K562 (cell line): ENCODE results near the gene ZCCHC24. TPM values are rescaled to one million over a fixed set of nuclear protein-coding genes. Genes with fewer than 3 reads are reported as not detected.

Source experiments
- CCAR2 ChIP-seq: fragments of 200-400 bp; formaldehyde crosslinking; IDR thresholded peaks from 2 replicates; pipeline ENCODE4 v1.6.1; 2017; ENCODE audit warnings: mild to moderate bottlenecking, low read depth, low read length
- CTBP1 ChIP-seq: fragments of 450-650 bp; IDR thresholded peaks from 2 replicates; pipeline ENCODE4 v1.6.1; 2016; ENCODE audit warnings: borderline replicate concordance
- EGR1 ChIP-seq: fragments of 450-650 bp; conservative IDR thresholded peaks from 2 replicates; pipeline ENCODE4 v1.6.1; 2017; ENCODE audit warnings: mild to moderate bottlenecking
- EZH2 ChIP-seq: IDR thresholded peaks from 2 replicates; pipeline ENCODE4 v1.6.1; 2012; ENCODE audit warnings: low read depth, mild to moderate bottlenecking, inconsistent platforms, low read length, borderline replicate concordance
- FOS ChIP-seq: IDR thresholded peaks from 3 replicates; pipeline ENCODE4 v1.6.1; 2011; ENCODE audit not compliant: insufficient read length; ENCODE audit errors: extremely low read depth
- FOXK2 ChIP-seq, 2 experiments: fragments of 450-650 bp; IDR thresholded peaks in 1 of 2; conservative IDR thresholded peaks in 1 of 2; 2 replicates each; pipeline ENCODE4 v1.6.1; 2016; ENCODE audit warnings: low read depth in 2 of 2, mild to moderate bottlenecking in 1 of 2
- HNRNPH1 ChIP-seq: fragments of 200-400 bp; formaldehyde crosslinking; optimal IDR thresholded peaks from 2 replicates; pipeline ENCODE3; 2017; ENCODE audit warnings: low read depth, mild to moderate bottlenecking, low read length, moderate library complexity
- HNRNPL ChIP-seq: fragments of 200-400 bp; formaldehyde crosslinking; IDR thresholded peaks from 2 replicates; pipeline ENCODE4 v1.6.1; 2017; ENCODE audit warnings: low read depth, mild to moderate bottlenecking, low read length
- JUNB ChIP-seq: fragments of 450-650 bp; formaldehyde crosslinking; conservative IDR thresholded peaks from 2 replicates; pipeline ENCODE4 v1.4.0; 2020; ENCODE audit warnings: mild to moderate bottlenecking
- KAT2B ChIP-seq: IDR thresholded peaks from one replicate; pipeline ENCODE4 v1.6.1; 2012; ENCODE audit warnings: low read depth, mild to moderate bottlenecking, control low read depth, inconsistent platforms, low read length, moderate library complexity
- KDM2B ChIP-seq: fragments of 250-450 bp; sonication (Bioruptor Pico); IDR thresholded peaks from 2 replicates; pipeline ENCODE4 v1.8.0; 2021; ENCODE audit warnings: mild to moderate bottlenecking, moderate library complexity
- POLR2B ChIP-seq: fragments of 450-650 bp; IDR thresholded peaks from 2 replicates; pipeline ENCODE4 v1.6.1; 2018; ENCODE audit warnings: low read depth; ENCODE audit not compliant: partially characterized antibody
- POLR2G ChIP-seq: fragments of 200-400 bp; formaldehyde crosslinking; IDR thresholded peaks from 2 replicates; pipeline ENCODE4 v1.6.1; 2017; ENCODE audit warnings: low read depth, mild to moderate bottlenecking, antibody characterized with exemption, low read length, moderate library complexity
- SAFB2 ChIP-seq: fragments of 200-400 bp; formaldehyde crosslinking; IDR thresholded peaks from 2 replicates; pipeline ENCODE4 v1.6.1; 2018; ENCODE audit warnings: borderline replicate concordance, low read length, low read depth, moderate library complexity; ENCODE audit not compliant: severe bottlenecking
- SMARCA4 ChIP-seq: fragments of 450-650 bp; IDR thresholded peaks from 2 replicates; pipeline ENCODE4 v1.6.1; 2016
- TEAD4 ChIP-seq, 2 experiments: sonication (generic) in 1 of 2; formaldehyde crosslinking in 1 of 2; IDR thresholded peaks; 2 replicates each; pipeline versions ENCODE4 v1.6.1 to v1.8.0; 2012 to 2022; ENCODE audit warnings: borderline replicate concordance in 1 of 2, inconsistent platforms in 1 of 2, low read length in 1 of 2, mild to moderate bottlenecking in 1 of 2, missing genetic modification reagents in 1 of 2
- THRAP3 ChIP-seq: fragments of 450-650 bp; IDR thresholded peaks from 2 replicates; pipeline ENCODE4 v1.6.1; 2016; ENCODE audit warnings: mild to moderate bottlenecking, inconsistent platforms, borderline replicate concordance
- XRCC4 ChIP-seq: IDR thresholded peaks from one replicate; pipeline ENCODE4 v1.6.1; 2011; ENCODE audit not compliant: insufficient read depth, insufficient read length; ENCODE audit errors: extremely low read depth
- XRCC5 ChIP-seq: fragments of 200-400 bp; formaldehyde crosslinking; IDR thresholded peaks from 2 replicates; pipeline ENCODE4 v1.6.1; 2017; ENCODE audit warnings: low read depth, mild to moderate bottlenecking, low read length
- ZFPM2 ChIP-seq: fragments of 250-450 bp; sonication (Bioruptor Pico); IDR thresholded peaks from 2 replicates; pipeline ENCODE4 v1.5.1; 2022; ENCODE audit warnings: mild to moderate bottlenecking
- ZNF184 ChIP-seq: sonication (generic); formaldehyde crosslinking; IDR thresholded peaks from 2 replicates; pipeline ENCODE4 v1.5.0; 2020; ENCODE audit warnings: missing genetic modification reagents
- ZNF224 ChIP-seq: sonication (generic); formaldehyde crosslinking; IDR thresholded peaks from 2 replicates; pipeline ENCODE4 v1.8.0; 2022; ENCODE audit warnings: mild to moderate bottlenecking, missing genetic modification reagents
- ZNF316 ChIP-seq: fragments of 450-650 bp; IDR thresholded peaks from 2 replicates; pipeline ENCODE4 v1.6.1; 2016
- ZNF408 ChIP-seq: fragments of 250-450 bp; sonication (Bioruptor Pico); IDR thresholded peaks from 2 replicates; pipeline ENCODE4 v1.4.0; 2020; ENCODE audit warnings: low read depth, mild to moderate bottlenecking, moderate library complexity
- ZNF75A ChIP-seq: fragments of 450-650 bp; formaldehyde crosslinking; IDR thresholded peaks from 2 replicates; pipeline ENCODE4 v1.4.0; 2020; ENCODE audit warnings: mild to moderate bottlenecking
- polyA plus RNA-seq, 8 experiments: library from polyadenylated mRNA; depleted of rRNA in 4 of 8; stranded (reverse) in 5 of 8; unstranded in 3 of 8; fragments of >200 nt; fragmentation: Nextera tagmentation in 2 of 8; fragmentation: Illumina TruSeq in 1 of 8; extraction: Ambion mirVana in 2 of 8; extraction: Trizol in 1 of 8; gene quantifications; 2 replicates each; pipeline versions ENCODE4 v1.2.1 to v1.2.3, GENCODE V29; 2011 to 2014; ENCODE audit warnings: inconsistent platforms in 1 of 8, missing spikeins in 1 of 8
- total RNA-seq, 7 experiments: library from RNA; depleted of rRNA in 6 of 7; stranded (reverse); fragments of >200 nt in 6 of 7; fragmentation: Illumina TruSeq in 2 of 7; extraction: Trizol in 2 of 7; gene quantifications; 2 replicates each; pipeline versions ENCODE4 v1.2.1 to v1.2.3, GENCODE V29; 2011 to 2021; ENCODE audit warnings: low replicate concordance in 1 of 7
- TF ChIP-seq, protein P1 (sequence below): fragments of 450-650 bp; formaldehyde crosslinking; conservative IDR thresholded peaks from 2 replicates; pipeline ENCODE4 v1.4.0; 2022; ENCODE audit warnings: mild to moderate bottlenecking, missing genetic modification characterization
- TF ChIP-seq, protein P2 (sequence below): fragments of 250-450 bp; sonication (Bioruptor Pico); IDR thresholded peaks from 2 replicates; pipeline ENCODE4 v1.4.0; 2020; ENCODE audit warnings: mild to moderate bottlenecking, moderate library complexity, borderline replicate concordance

Gene ZCCHC24
- total and polyA plus RNA-seq, 9 of the 15 experiments (the other 6 are each of a cell fraction or from before 2014, with no cell fraction given), result 0.84 to 11.0 (median 4.6) TPM

DNA sequence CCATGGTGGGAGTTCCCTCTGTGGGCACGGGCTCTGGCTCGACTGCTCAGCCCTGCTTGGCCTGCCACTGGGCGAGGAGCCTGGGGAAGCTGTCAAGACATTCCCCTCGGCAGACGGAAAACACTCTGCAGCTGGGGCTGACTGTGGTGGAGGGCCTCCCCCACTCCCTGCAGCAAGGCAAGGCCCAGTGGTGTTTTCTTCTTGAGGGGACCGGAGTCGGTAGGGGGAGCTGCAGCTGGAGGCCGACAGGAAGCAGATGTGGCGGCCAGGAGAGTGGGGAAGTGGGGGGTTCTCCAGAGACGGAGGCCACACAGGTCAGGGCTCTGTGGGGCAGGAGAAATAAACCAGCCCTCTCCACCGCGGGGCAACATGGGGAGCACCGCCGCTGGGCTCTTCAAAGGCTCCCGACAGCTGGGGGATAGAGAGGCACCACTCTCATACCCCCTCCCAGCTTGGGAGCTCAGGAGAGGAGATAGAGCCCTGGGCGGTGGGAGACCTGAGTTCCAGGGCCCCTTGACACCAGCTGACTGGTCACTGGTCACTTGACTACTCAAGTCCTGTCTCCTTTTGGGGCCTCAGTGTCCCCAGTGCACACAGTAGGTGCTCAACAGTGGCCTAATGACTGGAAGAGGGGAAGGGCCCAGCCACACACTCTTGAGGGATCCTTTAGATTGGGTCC lies 54.7 kb downstream of the ZCCHC24 start (continued):
- TF ChIP-seq, protein P1, sequence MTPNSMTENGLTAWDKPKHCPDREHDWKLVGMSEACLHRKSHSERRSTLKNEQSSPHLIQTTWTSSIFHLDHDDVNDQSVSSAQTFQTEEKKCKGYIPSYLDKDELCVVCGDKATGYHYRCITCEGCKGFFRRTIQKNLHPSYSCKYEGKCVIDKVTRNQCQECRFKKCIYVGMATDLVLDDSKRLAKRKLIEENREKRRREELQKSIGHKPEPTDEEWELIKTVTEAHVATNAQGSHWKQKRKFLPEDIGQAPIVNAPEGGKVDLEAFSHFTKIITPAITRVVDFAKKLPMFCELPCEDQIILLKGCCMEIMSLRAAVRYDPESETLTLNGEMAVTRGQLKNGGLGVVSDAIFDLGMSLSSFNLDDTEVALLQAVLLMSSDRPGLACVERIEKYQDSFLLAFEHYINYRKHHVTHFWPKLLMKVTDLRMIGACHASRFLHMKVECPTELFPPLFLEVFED (CRISPR knock-in tag), result no peak
- TF ChIP-seq ZNF408, result no peak
- TF ChIP-seq HNRNPL, result no peak
- TF ChIP-seq FOXK2 (conservative IDR thresholded peaks at IDR 0.05 in 1 of 2, IDR thresholded peaks at IDR 0.05 in 1 of 2; ENCODE audit: low read depth in 2 of 2), result peak; percentile 81 to 84; a peak in 3 of 4 replicates
- no peak for TF ChIP-seq ZFPM2 (CRISPR knock-in tag)
- no peak for TF ChIP-seq KAT2B
- no peak for TF ChIP-seq JUNB (CRISPR knock-in tag)
- TF ChIP-seq XRCC5, result 0 out of 2 replicates have a peak, but pooled peaks have one; percentile 29
- no peak for TF ChIP-seq FOS
- TF ChIP-seq CCAR2, result no peak
- TF ChIP-seq, protein P2, sequence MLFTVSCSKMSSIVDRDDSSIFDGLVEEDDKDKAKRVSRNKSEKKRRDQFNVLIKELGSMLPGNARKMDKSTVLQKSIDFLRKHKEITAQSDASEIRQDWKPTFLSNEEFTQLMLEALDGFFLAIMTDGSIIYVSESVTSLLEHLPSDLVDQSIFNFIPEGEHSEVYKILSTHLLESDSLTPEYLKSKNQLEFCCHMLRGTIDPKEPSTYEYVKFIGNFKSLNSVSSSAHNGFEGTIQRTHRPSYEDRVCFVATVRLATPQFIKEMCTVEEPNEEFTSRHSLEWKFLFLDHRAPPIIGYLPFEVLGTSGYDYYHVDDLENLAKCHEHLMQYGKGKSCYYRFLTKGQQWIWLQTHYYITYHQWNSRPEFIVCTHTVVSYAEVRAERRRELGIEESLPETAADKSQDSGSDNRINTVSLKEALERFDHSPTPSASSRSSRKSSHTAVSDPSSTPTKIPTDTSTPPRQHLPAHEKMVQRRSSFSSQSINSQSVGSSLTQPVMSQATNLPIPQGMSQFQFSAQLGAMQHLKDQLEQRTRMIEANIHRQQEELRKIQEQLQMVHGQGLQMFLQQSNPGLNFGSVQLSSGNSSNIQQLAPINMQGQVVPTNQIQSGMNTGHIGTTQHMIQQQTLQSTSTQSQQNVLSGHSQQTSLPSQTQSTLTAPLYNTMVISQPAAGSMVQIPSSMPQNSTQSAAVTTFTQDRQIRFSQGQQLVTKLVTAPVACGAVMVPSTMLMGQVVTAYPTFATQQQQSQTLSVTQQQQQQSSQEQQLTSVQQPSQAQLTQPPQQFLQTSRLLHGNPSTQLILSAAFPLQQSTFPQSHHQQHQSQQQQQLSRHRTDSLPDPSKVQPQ, result no peak
- no peak for TF ChIP-seq ZNF224
- TF ChIP-seq ZNF316, result no peak
- TF ChIP-seq EZH2, result no peak
- no peak for TF ChIP-seq ZNF184 (CRISPR knock-in tag)
- TF ChIP-seq POLR2B, result no peak
- TF ChIP-seq SAFB2, result no peak
- TF ChIP-seq XRCC4, result no peak
- no peak for TF ChIP-seq KDM2B
- TF ChIP-seq HNRNPH1, result no peak
- TF ChIP-seq EGR1, result 0 out of 2 replicates have a peak, but pooled peaks have one; percentile 12
- no peak for TF ChIP-seq ZNF75A (CRISPR knock-in tag)
- TF ChIP-seq TEAD4 (IDR thresholded peaks at IDR 0.05; ENCODE audit: low read length), result no peak
- TF ChIP-seq TEAD4 (CRISPR knock-in tag; IDR thresholded peaks at IDR 0.05; ENCODE audit: borderline replicate concordance), result no peak
- TF ChIP-seq THRAP3, result no peak
- TF ChIP-seq SMARCA4, result no peak; the same call in 1 of the 2 replicates
- no peak for TF ChIP-seq CTBP1
- peak; percentile 81 for TF ChIP-seq POLR2G
